Fibroblast of villous mesenchyme (primary cell): Measurements from ENCODE around the gene FAM168B. TPM values are rescaled to one million over a fixed set of nuclear protein-coding genes. Genes with fewer than 3 reads are reported as not detected.
"Not testable (repeated sequence)": the region's sequence is repeated elsewhere in the genome, so short reads cannot be mapped to it uniquely, and the experiment has no call there.

Experiments used
- DNase-seq: peaks from one replicate; pipeline ENCODE4 v3.0.0-alpha.2; 2010; ENCODE audit warnings: low read depth
- H3K4me3 ChIP-seq: 2 replicates; pipeline ENCODE4 v1.5.1; 2011; ENCODE audit warnings: low read depth, mild to moderate bottlenecking, low read length
- total RNA-seq: library from RNA; depleted of rRNA; stranded (reverse); fragments of >200 nt; gene quantifications from 2 replicates; pipeline ENCODE4 v1.2.3, GENCODE V29; 2012
- TF ChIP-seq, protein P1 (sequence below): IDR thresholded peaks from 2 replicates; pipeline ENCODE4 v1.5.1; 2012; ENCODE audit warnings: low read depth, mild to moderate bottlenecking, low read length; ENCODE audit not compliant: insufficient read depth

FAM168B gene
- total RNA-seq, 1 donor: 91.5 TPM

- H3K4me3 ChIP-seq: no peak overlapping the region
- TF ChIP-seq, protein P1, sequence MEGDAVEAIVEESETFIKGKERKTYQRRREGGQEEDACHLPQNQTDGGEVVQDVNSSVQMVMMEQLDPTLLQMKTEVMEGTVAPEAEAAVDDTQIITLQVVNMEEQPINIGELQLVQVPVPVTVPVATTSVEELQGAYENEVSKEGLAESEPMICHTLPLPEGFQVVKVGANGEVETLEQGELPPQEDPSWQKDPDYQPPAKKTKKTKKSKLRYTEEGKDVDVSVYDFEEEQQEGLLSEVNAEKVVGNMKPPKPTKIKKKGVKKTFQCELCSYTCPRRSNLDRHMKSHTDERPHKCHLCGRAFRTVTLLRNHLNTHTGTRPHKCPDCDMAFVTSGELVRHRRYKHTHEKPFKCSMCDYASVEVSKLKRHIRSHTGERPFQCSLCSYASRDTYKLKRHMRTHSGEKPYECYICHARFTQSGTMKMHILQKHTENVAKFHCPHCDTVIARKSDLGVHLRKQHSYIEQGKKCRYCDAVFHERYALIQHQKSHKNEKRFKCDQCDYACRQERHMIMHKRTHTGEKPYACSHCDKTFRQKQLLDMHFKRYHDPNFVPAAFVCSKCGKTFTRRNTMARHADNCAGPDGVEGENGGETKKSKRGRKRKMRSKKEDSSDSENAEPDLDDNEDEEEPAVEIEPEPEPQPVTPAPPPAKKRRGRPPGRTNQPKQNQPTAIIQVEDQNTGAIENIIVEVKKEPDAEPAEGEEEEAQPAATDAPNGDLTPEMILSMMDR: no peak
- DNase-seq: no peak
Observed at GRCh38 chr2:131126436-131126835, 33.2 kb upstream of the FAM168B start.

DNA sequence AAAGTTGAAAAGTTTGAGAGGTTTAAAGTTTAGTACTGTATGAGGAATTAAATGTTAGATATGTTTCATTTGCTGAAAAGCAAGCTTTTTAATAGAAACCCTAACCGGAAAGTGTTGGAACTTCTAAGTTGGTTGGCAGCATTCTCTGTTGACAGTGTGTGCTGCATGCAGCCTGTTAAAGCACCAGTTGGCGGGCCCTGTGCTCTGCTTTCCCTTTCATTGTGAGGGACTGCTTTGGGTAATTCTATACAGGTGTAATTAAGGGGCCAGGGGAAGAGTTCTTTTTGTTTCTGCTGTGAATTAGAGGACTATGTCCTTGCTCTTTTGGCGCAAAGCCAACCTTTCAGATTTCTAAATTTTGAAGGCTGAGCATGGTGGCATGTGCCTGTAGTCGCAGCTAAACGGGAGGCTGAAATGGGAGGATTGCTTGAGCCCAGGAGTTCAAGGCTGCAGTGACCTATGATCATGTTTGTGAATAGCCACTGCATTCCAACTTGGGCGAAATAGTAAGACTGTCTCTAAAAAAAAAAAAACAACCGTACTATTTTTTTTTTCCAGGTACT, 32.0 kb upstream of the FAM168B start:
- no peak overlapping the region for H3K4me3 ChIP-seq
- TF ChIP-seq, protein P1: no peak
- no peak for DNase-seq

- DNase-seq: no peak
- TF ChIP-seq, protein P1: no peak
- no peak overlapping the region for H3K4me3 ChIP-seq
Observed at GRCh38 chr2:131123192-131123591, 29.9 kb upstream of the FAM168B start.

GRCh38 chr2:131122496-131122895, 29.2 kb upstream of the FAM168B start:
- TF ChIP-seq, protein P1: no peak
- no peak for DNase-seq
- no peak overlapping the region for H3K4me3 ChIP-seq

- no peak for DNase-seq
- TF ChIP-seq, protein P1: no peak
- H3K4me3 ChIP-seq: no peak overlapping the region
Observed at GRCh38 chr2:131121464-131121863, 28.2 kb upstream of the FAM168B start.

GRCh38 chr2:131120815-131121317, 27.6 kb upstream of the FAM168B start:
- no peak overlapping the region for H3K4me3 ChIP-seq
- TF ChIP-seq, protein P1: no peak
- DNase-seq: no peak

GRCh38 chr2:131115752-131116151, 22.5 kb upstream of the FAM168B start:
- TF ChIP-seq, protein P1: no peak
- H3K4me3 ChIP-seq: no peak overlapping the region
- DNase-seq: no peak

DNA sequence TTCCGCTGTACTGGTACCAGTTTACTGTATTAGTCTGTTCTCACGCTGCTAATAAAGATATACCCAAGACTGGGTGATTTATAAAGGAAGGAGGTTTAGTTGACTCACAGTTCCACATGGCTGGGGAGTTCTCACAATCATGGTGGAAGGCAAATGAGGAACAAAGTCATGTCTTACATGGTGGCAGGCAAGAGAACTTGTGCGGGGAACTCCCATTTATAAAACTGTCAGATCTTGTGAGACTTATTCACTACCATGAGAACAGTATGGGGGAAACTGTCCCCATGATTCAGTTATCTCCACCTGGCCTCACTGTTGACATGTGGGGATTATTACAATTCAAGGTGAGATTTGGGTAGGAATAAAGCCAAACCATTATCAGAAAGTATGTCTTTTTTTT, 21.7 kb upstream of the FAM168B start:
- DNase-seq: not testable (repeated sequence)

More for the DNA sequence above, 21.7 kb upstream of the FAM168B start:
- not testable (repeated sequence) for H3K4me3 ChIP-seq
